Activated CD4-positive, alpha-beta T cell treated with anti-CD3 and anti-CD28 coated beads for 4 hours (primary cell): ENCODE results near the gene ITGA8.
"Not testable (repeated sequence)": the region's sequence is repeated elsewhere in the genome, so short reads cannot be mapped to it uniquely, and the experiment has no call there.

Experiments
- DNase-seq, 2 donors: peaks; one replicate each; pipeline ENCODE4 v3.0.0-alpha.2; 2020

ITGA8 gene

GRCh38 chr10:15672469-15672868, 47.3 kb downstream of the ITGA8 start:
- no peak for DNase-seq

- DNase-seq, result no peak
Observed at GRCh38 chr10:15670880-15671279, 48.8 kb downstream of the ITGA8 start.

- no peak for DNase-seq
Observed at GRCh38 chr10:15661574-15661973, 58.1 kb downstream of the ITGA8 start.

- no peak for DNase-seq
Observed at GRCh38 chr10:15660990-15661389, 58.7 kb downstream of the ITGA8 start.

- no peak for DNase-seq
Observed at GRCh38 chr10:15658069-15658702, 61.5 kb downstream of the ITGA8 start.

- no peak for DNase-seq
Observed at GRCh38 chr10:15652757-15653156, 67.0 kb downstream of the ITGA8 start.

- DNase-seq, result no peak
Observed at GRCh38 chr10:15652117-15652516, 67.6 kb downstream of the ITGA8 start.

- DNase-seq, result no peak
Observed at GRCh38 chr10:15651175-15651574, 68.5 kb downstream of the ITGA8 start.

- DNase-seq, result no peak
Observed at GRCh38 chr10:15642095-15642494, 77.6 kb downstream of the ITGA8 start.

- no peak for DNase-seq
Observed at GRCh38 chr10:15640536-15641085, 79.1 kb downstream of the ITGA8 start.

GRCh38 chr10:15636446-15636845, 83.3 kb downstream of the ITGA8 start:
- DNase-seq, result no peak

- DNase-seq, result no peak
Observed at GRCh38 chr10:15632456-15633091, 87.1 kb downstream of the ITGA8 start.

- not testable (repeated sequence) for DNase-seq
Observed at GRCh38 chr10:15631205-15631604, 88.5 kb downstream of the ITGA8 start.

- DNase-seq, result no peak
Observed at GRCh38 chr10:15630353-15630752, 89.4 kb downstream of the ITGA8 start.

- DNase-seq, result no peak
Observed at GRCh38 chr10:15627617-15628196, 92.0 kb downstream of the ITGA8 start.

GRCh38 chr10:15626937-15627336, 92.8 kb downstream of the ITGA8 start:
- DNase-seq, result no peak

- no peak for DNase-seq
Observed at GRCh38 chr10:15625261-15625660, 94.5 kb downstream of the ITGA8 start.

- no peak for DNase-seq
Observed at GRCh38 chr10:15624401-15625196, 95.1 kb downstream of the ITGA8 start.

- DNase-seq, result no peak
Observed at GRCh38 chr10:15620836-15621515, 98.7 kb downstream of the ITGA8 start.

- no peak for DNase-seq
Observed at GRCh38 chr10:15620337-15620736, 99.4 kb downstream of the ITGA8 start.

- DNase-seq, result no peak
Observed at GRCh38 chr10:15609246-15609645, 110.5 kb downstream of the ITGA8 start.

GRCh38 chr10:15606377-15606776, 113.3 kb downstream of the ITGA8 start:
- no peak for DNase-seq
